HG02763 (cell line): ENCODE measurements around the gene TNNT2.

Experiments used
- ATAC-seq: cut with Tn5 transposase; IDR thresholded peaks from one replicate; pipeline ENCODE4 v1.9.1; 2021; ENCODE audit warnings: mild to moderate bottlenecking, moderate library complexity; ENCODE audit not compliant: unreplicated experiment

TNNT2 gene

GRCh38 chr1:201357636-201358348 is 19.7 kb downstream of the TNNT2 start:
- no peak for ATAC-seq

- no peak for ATAC-seq
Measured at GRCh38 chr1:201357211-201357610, 20.3 kb downstream of the TNNT2 start.

- no peak for ATAC-seq
Measured at GRCh38 chr1:201356701-201357100, 20.8 kb downstream of the TNNT2 start.

GRCh38 chr1:201356236-201356635 is 21.2 kb downstream of the TNNT2 start:
- ATAC-seq: no peak

- no peak for ATAC-seq
Measured at GRCh38 chr1:201355471-201355870, 22.0 kb downstream of the TNNT2 start.

- ATAC-seq: no peak
Measured at GRCh38 chr1:201354901-201355295, 22.6 kb downstream of the TNNT2 start.

GRCh38 chr1:201354151-201354900 is 23.2 kb downstream of the TNNT2 start:
- ATAC-seq: no peak

GRCh38 chr1:201353186-201353940 is 24.1 kb downstream of the TNNT2 start:
- no peak for ATAC-seq

- ATAC-seq: no peak
Measured at GRCh38 chr1:201351617-201352016, 25.9 kb downstream of the TNNT2 start.

GRCh38 chr1:201350884-201351283 is 26.6 kb downstream of the TNNT2 start:
- no peak for ATAC-seq

- ATAC-seq: no peak
Measured at GRCh38 chr1:201350361-201350725, 27.1 kb downstream of the TNNT2 start.

- ATAC-seq: no peak
Measured at GRCh38 chr1:201349092-201349491, 28.4 kb downstream of the TNNT2 start.

- ATAC-seq: no peak
Measured at GRCh38 chr1:201348211-201348566, 29.3 kb downstream of the TNNT2 start.

GRCh38 chr1:201347498-201348210 is 29.8 kb downstream of the TNNT2 start:
- no peak for ATAC-seq

GRCh38 chr1:201346987-201347386 is 30.5 kb downstream of the TNNT2 start:
- ATAC-seq: no peak

GRCh38 chr1:201346337-201346939 is 31.0 kb downstream of the TNNT2 start:
- ATAC-seq: no peak

- no peak for ATAC-seq
Measured at GRCh38 chr1:201345081-201345355, 32.5 kb downstream of the TNNT2 start.

GRCh38 chr1:201344206-201345080 is 33.0 kb downstream of the TNNT2 start:
- ATAC-seq: no peak

GRCh38 chr1:201341377-201341776 is 36.1 kb downstream of the TNNT2 start:
- no peak for ATAC-seq
